ENCODE data around the gene KCNH6.

Gene KCNH6

GRCh38 chr17:63491977-63492618 is 31.1 kb upstream of the KCNH6 start:
- no peak overlapping the region for H3K27ac ChIP-seq
- ChIA-PET CTCF (no interaction called here), POLR2A (ENCODE audit: low non-redundant PET) (no interaction called here)
- no peak for DNase-seq (ENCODE audit: low spot score)
- no peak for TF ChIP-seq CTCF (conservative IDR thresholded peaks at IDR 0.05; ENCODE audit: low read depth)

GRCh38 chr17:63492940-63493339 is 30.2 kb upstream of the KCNH6 start:
- POLR2A ChIA-PET (ENCODE audit: low non-redundant PET) = no interaction called here
- no peak overlapping the region for H3K27ac ChIP-seq
- no peak for TF ChIP-seq CTCF (conservative IDR thresholded peaks at IDR 0.05; ENCODE audit: low read depth)
- DNase-seq (ENCODE audit: low spot score) = no peak
- CTCF ChIA-PET = no interaction called here

- H3K27ac ChIP-seq = no peak overlapping the region
- ChIA-PET CTCF (interaction anchor here (0.6 kb wide), 1 partner anchor 341 kb away, joined by 3 read pairs; no protein-coding TSS in a partner anchor), POLR2A (ENCODE audit: low non-redundant PET) (no interaction called here)
- TF ChIP-seq CTCF (conservative IDR thresholded peaks at IDR 0.05; ENCODE audit: low read depth) = no peak
- DNase-seq (ENCODE audit: low spot score) = no peak
Observed at GRCh38 chr17:63493411-63493810, 29.7 kb upstream of the KCNH6 start.

- DNase-seq (ENCODE audit: low spot score) = no peak
- CTCF ChIA-PET = no interaction called here
- TF ChIP-seq CTCF (conservative IDR thresholded peaks at IDR 0.05; ENCODE audit: low read depth) = no peak
- no peak overlapping the region for H3K27ac ChIP-seq
- POLR2A ChIA-PET (ENCODE audit: low non-redundant PET) = no interaction called here
Observed at GRCh38 chr17:63494300-63494928, 28.7 kb upstream of the KCNH6 start.

- DNase-seq (ENCODE audit: low spot score) = no peak
- ChIA-PET CTCF (interaction anchor here (0.9 kb wide), 1 partner anchor 70 kb away, joined by 4 read pairs; no protein-coding TSS in a partner anchor), POLR2A (ENCODE audit: low non-redundant PET) (no interaction called here)
- H3K27ac ChIP-seq = no peak overlapping the region
- no peak for TF ChIP-seq CTCF (conservative IDR thresholded peaks at IDR 0.05; ENCODE audit: low read depth)
Observed at GRCh38 chr17:63495491-63495890, 27.7 kb upstream of the KCNH6 start.

- DNase-seq (ENCODE audit: low spot score) = no peak
- POLR2A ChIA-PET (ENCODE audit: low non-redundant PET) = no interaction called here
- no peak for TF ChIP-seq CTCF (conservative IDR thresholded peaks at IDR 0.05; ENCODE audit: low read depth)
- H3K27ac ChIP-seq = no peak overlapping the region
- CTCF ChIA-PET = interaction anchor here (0.9 to 1.0 kb wide), 2 partner anchors 51 to 71 kb away, joined by 4 read pairs; no protein-coding TSS in a partner anchor
Observed at GRCh38 chr17:63496177-63496576, 27.0 kb upstream of the KCNH6 start.
